Stimulated activated CD4-positive, alpha-beta T cell treated with anti-CD3 and anti-CD28 coated beads, Interleukin-1b, Interleukin-23, amount 100 ng/mL, for 24 hours (primary cell): ENCODE results near the gene STK39.
"Not testable (repeated sequence)": the region's sequence is repeated elsewhere in the genome, so short reads cannot be mapped to it uniquely, and the experiment has no call there.

Experiments used
- DNase-seq, 4 experiments: peaks; one replicate each; pipeline ENCODE4 v3.0.0-alpha.2; 2020; ENCODE audit warnings: low read depth in 4 of 4, low spot score in 1 of 4

The STK39 gene

GRCh38 chr2:168090366-168091135 is 156.8 kb downstream of the STK39 start:
- DNase-seq: no peak

GRCh38 chr2:168089200-168089599 is 158.2 kb downstream of the STK39 start:
- DNase-seq: no peak

GRCh38 chr2:168087401-168087800 is 160.0 kb downstream of the STK39 start:
- no peak for DNase-seq

GRCh38 chr2:168086851-168087250 is 160.5 kb downstream of the STK39 start:
- DNase-seq: no peak

GRCh38 chr2:168085801-168086361 is 161.5 kb downstream of the STK39 start:
- DNase-seq: no peak

- no peak for DNase-seq
These were observed 163.1 kb downstream of the STK39 start for GRCh38 chr2:168084288-168084687.

GRCh38 chr2:168081452-168081851 is 165.9 kb downstream of the STK39 start:
- not testable (repeated sequence) for DNase-seq

GRCh38 chr2:168079236-168079635 is 168.2 kb downstream of the STK39 start:
- DNase-seq: no peak

GRCh38 chr2:168076731-168077130 is 170.7 kb downstream of the STK39 start:
- DNase-seq: no peak

- DNase-seq: no peak
These were observed 171.9 kb downstream of the STK39 start for GRCh38 chr2:168075446-168075845.

GRCh38 chr2:168072626-168073303 is 174.6 kb downstream of the STK39 start:
- DNase-seq: no peak

- no peak for DNase-seq
These were observed 183.1 kb downstream of the STK39 start for GRCh38 chr2:168064011-168064998.

GRCh38 chr2:168062936-168063335 is 184.5 kb downstream of the STK39 start:
- DNase-seq: no peak

GRCh38 chr2:168062054-168062453 is 185.3 kb downstream of the STK39 start:
- DNase-seq: no peak

GRCh38 chr2:168060986-168061750 is 186.2 kb downstream of the STK39 start:
- no peak for DNase-seq

GRCh38 chr2:168059758-168060157 is 187.6 kb downstream of the STK39 start:
- DNase-seq: no peak

GRCh38 chr2:168058675-168059074 is 188.7 kb downstream of the STK39 start:
- DNase-seq: no peak

- DNase-seq: no peak
These were observed 191.1 kb downstream of the STK39 start for GRCh38 chr2:168056242-168056787.

GRCh38 chr2:168054657-168055056 is 192.7 kb downstream of the STK39 start:
- no peak for DNase-seq

GRCh38 chr2:168053676-168054075 is 193.7 kb downstream of the STK39 start:
- no peak for DNase-seq
